IPS-15b (cell line): Measurements from ENCODE around the gene ZBTB39.

ENCODE experiments used
- H3K27me3 ChIP-seq: one replicate; pipeline ENCODE4 v1.6.1; 2013; ENCODE audit warnings: low read length; ENCODE audit not compliant: control insufficient read depth, insufficient read depth
- H3K36me3 ChIP-seq: one replicate; pipeline ENCODE4 v1.6.1; 2013; ENCODE audit warnings: low read length; ENCODE audit not compliant: control insufficient read depth, insufficient read depth
- H3K4me1 ChIP-seq: one replicate; pipeline ENCODE4 v1.6.1; 2013; ENCODE audit warnings: mild to moderate bottlenecking, low read length; ENCODE audit not compliant: control insufficient read depth, insufficient read depth
- H3K4me3 ChIP-seq: one replicate; pipeline ENCODE4 v1.5.1; 2013; ENCODE audit warnings: low read depth, low read length
- H3K9ac ChIP-seq: one replicate; pipeline ENCODE4 v1.6.1; 2013; ENCODE audit warnings: low read depth, mild to moderate bottlenecking, low read length
- H3K9me3 ChIP-seq: one replicate; pipeline ENCODE4 v1.6.1; 2013; ENCODE audit warnings: mild to moderate bottlenecking, low read length; ENCODE audit not compliant: control insufficient read depth, insufficient read depth

ZBTB39 gene

DNA sequence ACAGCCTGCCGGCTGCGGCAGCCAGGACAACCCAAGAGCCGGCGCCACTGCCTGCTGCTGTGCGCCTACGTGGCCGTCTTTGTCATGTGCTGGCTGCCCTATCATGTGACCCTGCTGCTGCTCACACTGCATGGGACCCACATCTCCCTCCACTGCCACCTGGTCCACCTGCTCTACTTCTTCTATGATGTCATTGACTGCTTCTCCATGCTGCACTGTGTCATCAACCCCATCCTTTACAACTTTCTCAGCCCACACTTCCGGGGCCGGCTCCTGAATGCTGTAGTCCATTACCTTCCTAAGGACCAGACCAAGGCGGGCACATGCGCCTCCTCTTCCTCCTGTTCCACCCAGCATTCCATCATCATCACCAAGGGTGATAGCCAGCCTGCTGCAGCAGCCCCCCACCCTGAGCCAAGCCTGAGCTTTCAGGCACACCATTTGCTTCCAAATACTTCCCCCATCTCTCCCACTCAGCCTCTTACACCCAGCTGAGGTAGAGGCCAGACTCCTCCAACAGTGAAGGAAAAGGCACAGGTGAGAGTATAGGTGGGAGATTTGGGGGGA lies 10.3 kb downstream of the ZBTB39 start:
- Histone ChIP-seq H3K4me3 (no peak overlapping the region), H3K9me3 (no peaks in the 10 kb centered on the region), H3K9ac (no peak overlapping the region), H3K4me1 (peaks cover 4% of the 10 kb centered on the region), H3K36me3 (peaks cover 11% of the 10 kb centered on the region), H3K27me3 (no peaks in the 10 kb centered on the region)

DNA sequence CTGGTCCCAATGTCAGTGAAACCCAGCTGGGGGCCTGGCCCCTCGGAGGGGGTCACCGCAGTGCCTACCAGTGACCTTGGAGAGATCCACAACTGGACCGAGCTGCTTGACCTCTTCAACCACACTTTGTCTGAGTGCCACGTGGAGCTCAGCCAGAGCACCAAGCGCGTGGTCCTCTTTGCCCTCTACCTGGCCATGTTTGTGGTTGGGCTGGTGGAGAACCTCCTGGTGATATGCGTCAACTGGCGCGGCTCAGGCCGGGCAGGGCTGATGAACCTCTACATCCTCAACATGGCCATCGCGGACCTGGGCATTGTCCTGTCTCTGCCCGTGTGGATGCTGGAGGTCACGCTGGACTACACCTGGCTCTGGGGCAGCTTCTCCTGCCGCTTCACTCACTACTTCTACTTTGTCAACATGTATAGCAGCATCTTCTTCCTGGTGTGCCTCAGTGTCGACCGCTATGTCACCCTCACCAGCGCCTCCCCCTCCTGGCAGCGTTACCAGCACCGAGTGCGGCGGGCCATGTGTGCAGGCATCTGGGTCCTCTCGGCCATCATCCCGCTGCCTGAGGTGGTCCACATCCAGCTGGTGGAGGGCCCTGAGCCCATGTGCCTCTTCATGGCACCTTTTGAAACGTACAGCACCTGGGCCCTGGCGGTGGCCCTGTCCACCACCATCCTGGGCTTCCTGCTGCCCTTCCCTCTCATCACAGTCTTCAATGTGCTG lies 11.0 kb downstream of the ZBTB39 start:
- Histone ChIP-seq H3K4me3 (no peak overlapping the region), H3K27me3 (no peaks in the 10 kb centered on the region), H3K9me3 (no peaks in the 10 kb centered on the region), H3K36me3 (peaks cover 11% of the 10 kb centered on the region), H3K4me1 (peaks cover 4% of the 10 kb centered on the region), H3K9ac (no peak overlapping the region)

GRCh38 chr12:56994231-56994746 lies 12.1 kb downstream of the ZBTB39 start:
- no peaks in the 10 kb centered on the region for H3K9me3 ChIP-seq
- H3K4me3 ChIP-seq: no peak overlapping the region
- peaks cover 4% of the 10 kb centered on the region for H3K4me1 ChIP-seq
- no peaks in the 10 kb centered on the region for H3K27me3 ChIP-seq
- no peak overlapping the region for H3K9ac ChIP-seq
- H3K36me3 ChIP-seq: peaks cover 11% of the 10 kb centered on the region

DNA sequence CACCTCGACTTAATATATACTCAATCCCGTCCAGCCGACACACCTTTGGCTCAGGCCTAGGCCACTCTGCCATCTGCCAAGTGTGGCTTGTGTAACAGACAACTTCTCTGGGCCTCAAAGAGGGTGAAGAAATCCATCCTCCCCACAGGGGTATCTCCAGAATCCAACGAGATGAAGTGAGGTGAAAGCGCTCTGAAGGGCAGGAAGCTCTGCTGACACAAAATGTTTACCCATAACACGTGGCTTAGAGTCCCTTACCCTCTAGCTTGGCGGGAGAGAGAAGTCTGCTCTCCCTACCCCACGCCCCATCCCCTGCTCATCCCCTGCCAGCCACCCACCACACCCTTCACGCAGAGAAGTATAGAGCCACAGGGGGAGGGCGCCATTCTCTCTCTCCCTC lies 13.0 kb downstream of the ZBTB39 start:
- Histone ChIP-seq H3K27me3 (no peaks in the 10 kb centered on the region), H3K36me3 (peaks cover 11% of the 10 kb centered on the region)

GRCh38 chr12:56991319-56992246 lies 14.8 kb downstream of the ZBTB39 start:
- Histone ChIP-seq H3K4me1 (peaks cover 11% of the 10 kb centered on the region), H3K36me3 (peaks cover 9% of the 10 kb centered on the region), H3K27me3 (no peaks in the 10 kb centered on the region), H3K9me3 (no peaks in the 10 kb centered on the region), H3K4me3 (no peak overlapping the region), H3K9ac (no peak overlapping the region)

More for the DNA sequence above, 13.0 kb downstream of the ZBTB39 start:
- Histone ChIP-seq H3K4me1 (peaks cover 5% of the 10 kb centered on the region), H3K9me3 (no peaks in the 10 kb centered on the region), H3K4me3 (no peak overlapping the region), H3K9ac (no peak overlapping the region)

DNA sequence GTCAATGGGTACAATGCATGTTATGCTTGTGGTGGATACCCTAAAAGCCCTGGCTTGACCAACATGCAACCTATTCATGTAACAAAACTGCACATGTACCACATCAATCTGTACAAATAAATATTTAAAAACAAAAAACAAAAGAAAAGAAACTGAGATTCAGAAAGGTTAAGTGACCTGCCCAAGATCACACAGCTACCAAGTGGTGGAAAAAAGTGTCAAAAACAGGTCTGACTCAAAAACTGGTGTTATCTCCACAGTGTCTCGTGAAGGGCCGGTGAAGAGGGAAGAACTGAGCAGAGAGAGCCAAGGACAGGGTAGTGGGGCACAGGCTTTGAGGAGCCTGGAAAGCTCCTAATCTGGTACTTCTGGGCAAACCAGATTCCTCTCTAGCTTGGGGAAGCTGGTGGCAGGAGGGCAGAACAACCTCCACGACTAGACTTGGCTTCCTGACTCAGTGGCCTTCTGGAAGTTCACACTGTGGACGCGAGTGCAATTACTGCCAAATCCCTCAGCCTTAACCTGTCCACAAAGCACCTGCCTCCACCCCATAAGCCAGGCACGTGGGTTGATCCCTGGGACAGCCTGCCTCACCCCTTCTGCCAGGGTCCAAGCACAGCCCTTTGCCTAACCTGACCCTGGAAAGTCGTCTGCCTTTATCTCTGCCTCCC lies 15.6 kb downstream of the ZBTB39 start:
- H3K27me3 ChIP-seq: no peaks in the 10 kb centered on the region
- no peak overlapping the region for H3K4me3 ChIP-seq
- peaks cover 11% of the 10 kb centered on the region for H3K4me1 ChIP-seq
- H3K36me3 ChIP-seq: peaks cover 6% of the 10 kb centered on the region
- no peak overlapping the region for H3K9ac ChIP-seq
- no peaks in the 10 kb centered on the region for H3K9me3 ChIP-seq

- Histone ChIP-seq H3K9ac (no peak overlapping the region), H3K27me3 (no peaks in the 10 kb centered on the region), H3K36me3 (no peaks in the 10 kb centered on the region), H3K9me3 (no peaks in the 10 kb centered on the region), H3K4me1 (peaks cover 11% of the 10 kb centered on the region), H3K4me3 (no peak overlapping the region)
Observed at GRCh38 chr12:56989861-56990610, 16.3 kb downstream of the ZBTB39 start.

GRCh38 chr12:56988207-56988739 lies 18.1 kb downstream of the ZBTB39 start:
- H3K4me3 ChIP-seq: no peak overlapping the region
- no peaks in the 10 kb centered on the region for H3K27me3 ChIP-seq
- no peak overlapping the region for H3K9ac ChIP-seq
- H3K4me1 ChIP-seq: peaks cover 9% of the 10 kb centered on the region
- no peaks in the 10 kb centered on the region for H3K9me3 ChIP-seq
- H3K36me3 ChIP-seq: no peaks in the 10 kb centered on the region

- H3K9ac ChIP-seq: no peak overlapping the region
- peaks cover 9% of the 10 kb centered on the region for H3K4me1 ChIP-seq
- H3K4me3 ChIP-seq: no peak overlapping the region
- no peaks in the 10 kb centered on the region for H3K27me3 ChIP-seq
- H3K36me3 ChIP-seq: no peaks in the 10 kb centered on the region
- no peaks in the 10 kb centered on the region for H3K9me3 ChIP-seq
Observed at GRCh38 chr12:56987551-56988053, 18.7 kb downstream of the ZBTB39 start.

GRCh38 chr12:56987011-56987410 lies 19.3 kb downstream of the ZBTB39 start:
- no peaks in the 10 kb centered on the region for H3K9me3 ChIP-seq
- no peak overlapping the region for H3K9ac ChIP-seq
- H3K4me1 ChIP-seq: peaks cover 9% of the 10 kb centered on the region
- H3K27me3 ChIP-seq: no peaks in the 10 kb centered on the region
- H3K4me3 ChIP-seq: no peak overlapping the region
- H3K36me3 ChIP-seq: no peaks in the 10 kb centered on the region
